CD4-positive, alpha-beta T cell treated with Interleukin-17A for 4 hours (primary cell): ENCODE measurements around the gene NYAP1.
"Not testable (repeated sequence)": the region's sequence is repeated elsewhere in the genome, so short reads cannot be mapped to it uniquely, and the experiment has no call there.

ENCODE experiments used
- DNase-seq: peaks from one replicate; pipeline ENCODE4 v3.0.0-alpha.2; 2020; ENCODE audit warnings: mixed read lengths

The NYAP1 gene

GRCh38 chr7:100516135-100516812 is 32.5 kb downstream of the NYAP1 start:
- peak; percentile 67 for DNase-seq

- no peak for DNase-seq
These were observed 33.6 kb downstream of the NYAP1 start for GRCh38 chr7:100517305-100517704.

DNA sequence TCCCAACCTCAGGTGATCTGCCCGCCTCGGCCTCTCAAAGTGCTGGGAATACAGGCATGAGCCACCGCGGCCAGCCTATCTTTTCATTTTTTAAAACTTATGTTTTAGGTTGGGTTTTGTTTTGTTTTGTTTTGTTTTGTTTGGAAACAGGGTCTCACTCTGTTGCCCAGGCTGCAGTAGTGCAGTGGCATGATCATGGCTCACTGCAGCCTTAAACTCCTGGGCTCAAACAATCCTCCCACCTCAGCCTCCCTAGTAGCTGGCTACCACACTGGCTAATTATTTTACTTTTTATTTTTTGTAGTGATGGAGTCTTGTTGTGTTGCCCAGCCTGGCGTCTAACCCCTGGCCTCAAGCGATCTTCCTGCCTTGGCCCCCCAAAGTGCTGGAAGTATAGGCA is 35.9 kb downstream of the NYAP1 start:
- DNase-seq = no peak

DNA sequence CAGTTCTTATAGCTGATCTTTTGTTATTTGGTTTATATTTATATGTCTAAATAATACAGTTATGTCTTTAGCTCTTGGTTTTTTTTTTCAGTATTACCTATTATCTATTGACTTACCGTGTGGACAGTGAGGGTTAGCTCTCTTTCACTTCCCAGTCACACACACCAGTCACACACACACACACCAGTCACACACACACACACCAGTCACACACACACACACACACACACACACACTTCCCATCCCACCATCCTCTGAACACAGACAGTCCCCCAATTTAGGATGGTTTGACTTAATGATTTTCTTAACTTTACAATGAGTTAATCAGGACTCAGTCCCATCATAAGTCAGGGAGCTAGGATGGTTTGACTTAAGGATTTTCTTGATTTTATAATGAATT is 36.4 kb downstream of the NYAP1 start:
- no peak for DNase-seq

DNA sequence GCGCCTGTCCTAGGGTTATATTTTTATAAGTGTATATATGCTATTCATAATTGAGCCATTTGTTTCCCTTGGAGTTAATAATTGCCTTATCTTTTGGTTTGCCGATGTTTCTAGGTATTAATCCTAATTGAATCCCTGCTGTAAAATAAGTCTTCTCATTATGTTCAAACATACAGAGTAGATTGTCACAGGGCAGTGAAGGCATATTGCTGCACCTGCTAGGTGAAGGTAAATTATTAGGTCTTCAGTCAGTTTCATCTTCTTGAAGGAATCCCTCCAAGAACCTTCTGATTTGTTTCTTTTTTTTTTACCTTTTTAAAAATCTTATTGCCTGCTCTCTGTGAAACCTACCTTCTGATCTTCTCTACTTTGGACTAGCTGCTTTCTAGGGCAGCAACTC is 37.3 kb downstream of the NYAP1 start:
- DNase-seq = no peak

DNA sequence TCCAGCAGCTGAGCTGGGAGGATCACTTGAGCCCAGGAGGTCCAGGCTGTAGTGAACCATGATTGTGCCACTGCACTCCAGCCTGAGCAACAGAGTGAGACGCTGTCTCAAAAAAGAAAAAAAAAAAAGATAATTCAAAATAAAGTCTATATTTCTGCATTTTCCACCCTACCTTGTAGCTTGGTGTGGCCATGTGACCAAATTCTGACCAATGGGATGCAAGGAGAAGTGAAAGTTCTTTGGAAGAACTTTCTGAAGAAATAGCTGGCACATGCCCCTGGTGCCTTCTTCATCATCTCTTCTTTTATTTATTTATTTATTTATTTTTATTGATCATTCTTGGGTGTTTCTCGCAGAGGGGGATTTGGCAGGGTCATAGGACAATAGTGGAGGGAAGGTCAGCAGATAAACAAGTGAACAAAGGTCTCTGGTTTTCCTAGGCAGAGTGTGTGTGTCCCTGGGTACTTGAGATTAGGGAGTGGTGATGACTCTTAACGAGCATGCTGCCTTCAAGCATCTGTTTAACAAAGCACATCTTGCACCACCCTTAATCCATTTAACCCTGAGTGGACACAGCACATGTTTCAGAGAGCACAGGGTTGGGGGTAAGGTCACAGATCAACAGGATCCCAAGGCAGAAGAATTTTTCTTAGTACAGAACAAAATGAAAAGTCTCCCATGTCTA is 38.3 kb downstream of the NYAP1 start:
- not testable (repeated sequence) for DNase-seq

- not testable (repeated sequence) for DNase-seq
These were observed 39.5 kb downstream of the NYAP1 start for GRCh38 chr7:100523192-100523591.

DNA sequence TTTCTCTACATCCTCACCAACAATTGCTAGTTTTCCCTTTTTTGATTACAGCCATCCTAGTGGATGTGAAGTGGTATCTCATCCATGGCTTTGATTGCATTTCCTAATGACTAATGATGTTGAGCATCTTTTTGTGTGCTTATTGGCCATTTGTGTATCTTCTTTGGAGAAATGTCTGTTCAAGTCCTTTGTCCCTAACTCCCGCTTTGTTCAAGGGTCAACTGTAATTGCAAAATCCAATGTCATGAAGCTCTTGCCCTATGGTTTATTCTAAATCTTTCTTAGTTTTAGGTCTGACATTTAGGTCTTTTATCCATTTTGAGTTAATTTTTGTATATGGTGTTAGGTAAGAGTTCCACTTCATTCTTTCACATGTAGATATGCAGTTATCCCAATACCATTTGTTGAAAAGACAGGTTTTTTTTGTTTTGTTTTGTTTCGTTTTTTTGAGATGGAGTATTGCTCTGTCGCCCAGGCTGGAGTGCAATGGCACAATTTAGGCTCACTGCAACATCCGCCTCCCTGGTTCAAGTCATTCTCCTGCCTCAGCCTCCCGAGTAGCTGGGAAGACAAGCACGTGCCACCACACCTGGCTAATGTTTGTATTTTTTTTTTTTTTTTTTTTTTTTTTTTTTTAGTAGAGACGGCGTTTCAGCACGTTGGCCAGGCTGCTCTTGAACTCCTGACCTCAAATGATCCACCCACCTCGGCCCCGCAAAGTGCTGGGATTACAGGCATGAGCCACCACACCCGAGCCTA is 44.6 kb downstream of the NYAP1 start:
- DNase-seq = not testable (repeated sequence)

GRCh38 chr7:100532165-100533022 is 48.7 kb downstream of the NYAP1 start:
- DNase-seq = no peak

GRCh38 chr7:100535982-100536381 is 52.3 kb downstream of the NYAP1 start:
- not testable (repeated sequence) for DNase-seq

DNA sequence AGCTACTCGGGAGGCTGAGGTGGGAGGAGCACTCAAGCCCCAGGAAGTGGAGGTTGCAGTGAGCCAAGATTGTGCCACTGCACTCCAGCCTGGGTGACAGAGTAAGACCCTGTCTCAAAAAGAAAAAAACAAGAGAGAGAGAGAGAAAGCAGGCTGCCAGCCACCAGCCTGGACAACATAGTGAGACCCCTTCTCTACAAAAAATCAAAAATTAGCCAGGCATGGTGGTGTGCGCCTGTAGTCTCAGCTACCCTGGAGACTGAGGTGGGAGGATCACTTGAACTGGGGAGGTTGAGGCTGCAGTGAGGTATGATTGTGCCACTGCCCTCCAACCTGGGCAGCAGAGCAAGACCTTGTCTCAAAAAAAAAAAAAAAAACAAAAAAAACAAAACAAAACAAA is 53.0 kb downstream of the NYAP1 start:
- DNase-seq = not testable (repeated sequence)

DNA sequence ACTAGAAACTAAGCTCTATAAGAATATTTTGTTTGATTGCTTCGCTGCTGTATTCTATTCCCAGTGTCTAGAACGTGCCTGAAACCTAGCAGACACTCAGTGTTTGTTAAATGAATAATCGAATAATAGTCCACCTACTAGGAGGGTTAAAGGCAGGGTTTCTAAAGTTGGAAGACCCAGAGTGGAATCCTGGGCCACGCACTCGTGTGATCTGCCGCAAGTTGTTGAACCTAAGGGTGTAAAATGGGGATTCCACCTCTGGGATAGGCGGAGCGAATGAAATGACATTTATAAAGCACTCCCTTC is 54.6 kb downstream of the NYAP1 start:
- no peak for DNase-seq

- DNase-seq = peak; percentile 100
These were observed 55.1 kb downstream of the NYAP1 start, which contains the start of gene AGFG2 for GRCh38 chr7:100538654-100539435. TSS of gene AGFG2 (plus strand) at chr7:100539203. CDS start at chr7:100539347, 144 bp downstream.

- DNase-seq = no peak
These were observed 55.8 kb downstream of the NYAP1 start for GRCh38 chr7:100539436-100540006.

GRCh38 chr7:100540073-100540723 is 56.5 kb downstream of the NYAP1 start:
- no peak for DNase-seq

GRCh38 chr7:100541309-100541708 is 57.6 kb downstream of the NYAP1 start:
- DNase-seq = not testable (repeated sequence)

DNA sequence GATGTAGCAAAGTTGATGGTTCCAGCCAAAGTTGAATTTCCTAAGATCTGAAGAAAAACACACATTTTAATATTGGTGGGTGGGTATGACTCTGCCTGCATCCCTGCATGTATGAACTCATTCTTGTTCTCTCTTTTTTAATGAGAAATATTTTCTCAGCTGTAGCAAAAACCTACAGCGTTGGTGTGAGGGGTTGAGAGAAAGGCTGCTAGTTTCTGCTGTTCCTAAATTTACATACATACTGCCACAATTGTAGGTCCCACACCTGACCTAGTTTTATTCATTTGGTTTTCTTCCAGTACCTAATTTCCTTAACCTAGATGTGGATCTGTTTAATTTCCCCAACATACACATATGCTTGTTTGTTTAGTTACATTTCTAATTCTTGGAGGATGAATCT is 59.9 kb downstream of the NYAP1 start:
- no peak for DNase-seq

DNA sequence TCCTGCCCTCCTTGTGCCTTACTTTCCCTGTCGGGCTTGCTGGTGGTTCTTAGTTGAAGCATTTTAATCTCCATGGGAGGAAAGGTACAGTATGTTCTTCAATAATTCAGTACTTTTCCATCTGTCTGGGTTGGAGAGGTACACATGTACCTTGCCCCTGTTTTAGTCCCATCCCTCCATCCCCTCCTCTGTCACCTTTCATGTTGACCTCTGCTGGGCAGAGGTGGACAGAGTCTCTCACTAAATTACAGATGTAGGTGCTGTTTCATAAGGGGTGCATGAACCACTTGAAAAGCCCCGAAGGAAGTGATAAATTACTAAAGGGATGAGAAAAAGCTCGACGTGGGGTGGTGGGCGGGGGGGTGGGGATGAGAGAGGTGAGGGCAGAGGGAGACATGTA is 60.7 kb downstream of the NYAP1 start:
- DNase-seq = peak; percentile 24
